Activated CD4-positive, alpha-beta memory T cell treated with anti-CD3 and anti-CD28 coated beads, Interleukin-2, amount 10 ng/mL, durations not matched to agents 7 days and 5 days (primary cell): ENCODE results near the gene TENM4. TPM values are rescaled to one million over a fixed set of nuclear protein-coding genes. Genes with fewer than 3 reads are reported as not detected.

ENCODE experiments used
- CTCF ChIA-PET: fragments of 350-600 bp; sonication (Branson Sonifier 250); formaldehyde crosslinking; loops from one replicate; lab custom pipeline; 2021; ENCODE audit warnings: antibody characterized with exemption, inconsistent platforms; lab: Charles Lee
- POLR2A ChIA-PET: fragments of 350-600 bp; sonication (Branson Sonifier 250); formaldehyde crosslinking; loops from one replicate; lab custom pipeline; 2021; ENCODE audit warnings: antibody characterized with exemption; lab: Charles Lee
- DNase-seq: peaks from one replicate; pipeline ENCODE4 v3.0.0-alpha.2; 2020
- H3K27ac Mint-ChIP-seq: one replicate; pipeline ENCODE4 v1.8.0; 2021; ENCODE audit warnings: mild to moderate bottlenecking, mixed read lengths
- H3K27me3 Mint-ChIP-seq: one replicate; pipeline ENCODE4 v1.8.0; 2021; ENCODE audit warnings: mixed read lengths
- H3K36me3 Mint-ChIP-seq: one replicate; pipeline ENCODE4 v1.8.0; 2021; ENCODE audit warnings: low read depth, mixed read lengths
- H3K4me1 Mint-ChIP-seq: one replicate; pipeline ENCODE4 v1.8.0; 2021; ENCODE audit warnings: mixed read lengths
- H3K4me3 Mint-ChIP-seq: one replicate; pipeline ENCODE4 v1.8.0; 2021; ENCODE audit warnings: mild to moderate bottlenecking, mixed read lengths
- H3K9me3 Mint-ChIP-seq: one replicate; pipeline ENCODE4 v1.8.0; 2021; ENCODE audit warnings: mixed read lengths
- total RNA-seq, 2 experiments: library from RNA; stranded (reverse); gene quantifications; one replicate each; pipeline ENCODE4 v1.2.3, GENCODE V29; 2021

The TENM4 gene
- total RNA-seq, 2 experiments from 2014 or later, result not detected

GRCh38 chr11:79221444-79222130 is 219.2 kb downstream of the TENM4 start:
- Mint-ChIP-seq H3K27me3 (no peaks in the 10 kb centered on the region), H3K36me3 (no peaks in the 10 kb centered on the region), H3K9me3 (no peaks in the 10 kb centered on the region), H3K4me1 (no peaks in the 10 kb centered on the region), H3K27ac (no peak overlapping the region), H3K4me3 (no peak overlapping the region)
- POLR2A ChIA-PET, result no interaction called here
- CTCF ChIA-PET, result no interaction called here
- DNase-seq, result no peak

GRCh38 chr11:79220171-79220570 is 220.7 kb downstream of the TENM4 start:
- Mint-ChIP-seq H3K4me3 (no peak overlapping the region), H3K36me3 (no peaks in the 10 kb centered on the region), H3K9me3 (no peaks in the 10 kb centered on the region), H3K4me1 (no peaks in the 10 kb centered on the region), H3K27ac (no peak overlapping the region), H3K27me3 (no peaks in the 10 kb centered on the region)
- ChIA-PET CTCF (interaction anchor here (1.2 kb wide), 1 partner anchor 574 kb away, joined by 3 read pairs; no protein-coding TSS in a partner anchor), POLR2A (no interaction called here)
- DNase-seq, result no peak

GRCh38 chr11:79219186-79220045 is 221.4 kb downstream of the TENM4 start:
- CTCF ChIA-PET, result interaction anchor here (1.2 kb wide), 1 partner anchor 574 kb away, joined by 3 read pairs; no protein-coding TSS in a partner anchor
- no peaks in the 10 kb centered on the region for H3K4me1 Mint-ChIP-seq
- H3K9me3 Mint-ChIP-seq, result no peaks in the 10 kb centered on the region
- DNase-seq, result no peak
- POLR2A ChIA-PET, result no interaction called here
- no peak overlapping the region for H3K4me3 Mint-ChIP-seq
- no peaks in the 10 kb centered on the region for H3K27me3 Mint-ChIP-seq
- H3K27ac Mint-ChIP-seq, result no peak overlapping the region
- no peaks in the 10 kb centered on the region for H3K36me3 Mint-ChIP-seq

GRCh38 chr11:79212741-79213190 is 228.1 kb downstream of the TENM4 start:
- no peak for DNase-seq
- Mint-ChIP-seq H3K4me1 (no peaks in the 10 kb centered on the region), H3K36me3 (no peaks in the 10 kb centered on the region), H3K27me3 (no peaks in the 10 kb centered on the region), H3K27ac (no peak overlapping the region), H3K9me3 (peaks cover 3% of the 10 kb centered on the region), H3K4me3 (no peak overlapping the region)
- POLR2A ChIA-PET, result no interaction called here
- CTCF ChIA-PET, result no interaction called here

- Mint-ChIP-seq H3K4me1 (no peaks in the 10 kb centered on the region), H3K27ac (no peak overlapping the region), H3K4me3 (no peak overlapping the region), H3K9me3 (peaks cover 3% of the 10 kb centered on the region), H3K27me3 (no peaks in the 10 kb centered on the region), H3K36me3 (no peaks in the 10 kb centered on the region)
- ChIA-PET CTCF (no interaction called here), POLR2A (no interaction called here)
- DNase-seq, result no peak
These were observed 231.1 kb downstream of the TENM4 start for GRCh38 chr11:79209540-79210266.

- no peaks in the 10 kb centered on the region for H3K27me3 Mint-ChIP-seq
- ChIA-PET POLR2A (no interaction called here), CTCF (no interaction called here)
- H3K4me3 Mint-ChIP-seq, result no peak overlapping the region
- H3K36me3 Mint-ChIP-seq, result no peaks in the 10 kb centered on the region
- no peak overlapping the region for H3K27ac Mint-ChIP-seq
- no peak for DNase-seq
- H3K4me1 Mint-ChIP-seq, result no peaks in the 10 kb centered on the region
- no peaks in the 10 kb centered on the region for H3K9me3 Mint-ChIP-seq
These were observed 232.7 kb downstream of the TENM4 start for GRCh38 chr11:79208126-79208525.

- H3K36me3 Mint-ChIP-seq, result no peaks in the 10 kb centered on the region
- H3K9me3 Mint-ChIP-seq, result no peaks in the 10 kb centered on the region
- H3K27ac Mint-ChIP-seq, result no peak overlapping the region
- no peak for DNase-seq
- H3K27me3 Mint-ChIP-seq, result no peaks in the 10 kb centered on the region
- ChIA-PET POLR2A (no interaction called here), CTCF (no interaction called here)
- no peak overlapping the region for H3K4me3 Mint-ChIP-seq
- no peaks in the 10 kb centered on the region for H3K4me1 Mint-ChIP-seq
These were observed 233.9 kb downstream of the TENM4 start for GRCh38 chr11:79206951-79207350.

GRCh38 chr11:79205786-79206185 is 235.0 kb downstream of the TENM4 start:
- Mint-ChIP-seq H3K4me3 (no peak overlapping the region), H3K4me1 (peaks cover 1% of the 10 kb centered on the region), H3K9me3 (no peaks in the 10 kb centered on the region), H3K27ac (no peak overlapping the region), H3K27me3 (no peaks in the 10 kb centered on the region), H3K36me3 (no peaks in the 10 kb centered on the region)
- POLR2A ChIA-PET, result no interaction called here
- no peak for DNase-seq
- CTCF ChIA-PET, result no interaction called here

GRCh38 chr11:79201677-79202347 is 239.0 kb downstream of the TENM4 start:
- no peak overlapping the region for H3K27ac Mint-ChIP-seq

GRCh38 chr11:79200398-79201070 is 240.3 kb downstream of the TENM4 start:
- no peak for DNase-seq
- Mint-ChIP-seq H3K27ac (no peak overlapping the region), H3K27me3 (no peaks in the 10 kb centered on the region), H3K36me3 (no peaks in the 10 kb centered on the region), H3K4me3 (no peak overlapping the region), H3K9me3 (no peaks in the 10 kb centered on the region), H3K4me1 (peaks cover 1% of the 10 kb centered on the region)
- CTCF ChIA-PET, result no interaction called here
- POLR2A ChIA-PET, result no interaction called here

More at GRCh38 chr11:79201677-79202347, 239.0 kb downstream of the TENM4 start:
- Mint-ChIP-seq H3K9me3 (no peaks in the 10 kb centered on the region), H3K27me3 (no peaks in the 10 kb centered on the region), H3K36me3 (no peaks in the 10 kb centered on the region), H3K4me1 (peaks cover 1% of the 10 kb centered on the region), H3K4me3 (no peak overlapping the region)
- ChIA-PET CTCF (no interaction called here), POLR2A (no interaction called here)
- DNase-seq, result no peak

GRCh38 chr11:79199729-79200354 is 241.0 kb downstream of the TENM4 start:
- H3K9me3 Mint-ChIP-seq, result no peaks in the 10 kb centered on the region
- CTCF ChIA-PET, result no interaction called here
- no peak overlapping the region for H3K27ac Mint-ChIP-seq
- no peaks in the 10 kb centered on the region for H3K27me3 Mint-ChIP-seq
- H3K4me3 Mint-ChIP-seq, result no peak overlapping the region
- DNase-seq, result no peak
- POLR2A ChIA-PET, result no interaction called here
- H3K4me1 Mint-ChIP-seq, result peaks cover 1% of the 10 kb centered on the region
- H3K36me3 Mint-ChIP-seq, result no peaks in the 10 kb centered on the region

- Mint-ChIP-seq H3K4me1 (peaks cover 1% of the 10 kb centered on the region), H3K4me3 (no peak overlapping the region), H3K36me3 (no peaks in the 10 kb centered on the region), H3K27me3 (no peaks in the 10 kb centered on the region), H3K27ac (no peak overlapping the region), H3K9me3 (no peaks in the 10 kb centered on the region)
- ChIA-PET POLR2A (no interaction called here), CTCF (no interaction called here)
- DNase-seq, result no peak
These were observed 242.0 kb downstream of the TENM4 start for GRCh38 chr11:79198898-79199250.
